ENCODE data around the gene KRTAP13-2. TPM values are rescaled to one million over a fixed set of nuclear protein-coding genes. Genes with fewer than 3 reads are reported as not detected.

KRTAP13-2 gene
- total RNA-seq, 1 donor from 2014 or later, result not detected

GRCh38 chr21:30382201-30382600 lies 10.1 kb upstream of the KRTAP13-2 start:
- Mint-ChIP-seq H3K27ac (ENCODE audit: unreplicated experiment) (no peak overlapping the region), H3K27me3 (ENCODE audit: low read depth) (peaks cover 4% of the 10 kb centered on the region), H3K9me3 (no peaks in the 10 kb centered on the region), H3K4me3 (no peak overlapping the region), H3K36me3 (ENCODE audit: low read depth) (no peaks in the 10 kb centered on the region), H3K4me1 (no peaks in the 10 kb centered on the region)
- DNase-seq (ENCODE audit: low read depth, low spot score), result no peak
- no peak for TF ChIP-seq CTCF (conservative IDR thresholded peaks at IDR 0.05)

GRCh38 chr21:30355906-30356305 lies 16.2 kb downstream of the KRTAP13-2 start:
- Mint-ChIP-seq H3K27me3 (ENCODE audit: low read depth) (no peaks in the 10 kb centered on the region), H3K4me3 (no peak overlapping the region), H3K9me3 (peaks cover 2% of the 10 kb centered on the region), H3K4me1 (peaks cover 4% of the 10 kb centered on the region), H3K36me3 (ENCODE audit: low read depth) (no peaks in the 10 kb centered on the region), H3K27ac (ENCODE audit: unreplicated experiment) (no peak overlapping the region)
- DNase-seq (ENCODE audit: low read depth, low spot score), result no peak
- TF ChIP-seq CTCF (conservative IDR thresholded peaks at IDR 0.05), result no peak

GRCh38 chr21:30354308-30355005 lies 17.6 kb downstream of the KRTAP13-2 start:
- H3K4me3 Mint-ChIP-seq, result no peak overlapping the region
- H3K27ac Mint-ChIP-seq (ENCODE audit: unreplicated experiment), result peak overlapping the region; percentile 89
- H3K27me3 Mint-ChIP-seq (ENCODE audit: low read depth), result no peaks in the 10 kb centered on the region
- H3K36me3 Mint-ChIP-seq (ENCODE audit: low read depth), result no peaks in the 10 kb centered on the region
- DNase-seq (ENCODE audit: low read depth, low spot score), result no peak
- H3K9me3 Mint-ChIP-seq, result peaks cover 2% of the 10 kb centered on the region
- TF ChIP-seq CTCF (conservative IDR thresholded peaks at IDR 0.05), result no peak
- peaks cover 8% of the 10 kb centered on the region for H3K4me1 Mint-ChIP-seq

GRCh38 chr21:30351534-30351933 lies 20.5 kb downstream of the KRTAP13-2 start:
- H3K27me3 Mint-ChIP-seq (ENCODE audit: low read depth), result no peaks in the 10 kb centered on the region
- H3K4me3 Mint-ChIP-seq, result no peak overlapping the region
- TF ChIP-seq CTCF (conservative IDR thresholded peaks at IDR 0.05), result no peak
- H3K4me1 Mint-ChIP-seq, result peaks cover 8% of the 10 kb centered on the region
- no peak for DNase-seq (ENCODE audit: low read depth, low spot score)
- H3K9me3 Mint-ChIP-seq, result peaks cover 2% of the 10 kb centered on the region
- no peak overlapping the region for H3K27ac Mint-ChIP-seq (ENCODE audit: unreplicated experiment)
- no peaks in the 10 kb centered on the region for H3K36me3 Mint-ChIP-seq (ENCODE audit: low read depth)

GRCh38 chr21:30349572-30349971 lies 22.5 kb downstream of the KRTAP13-2 start:
- Mint-ChIP-seq H3K27me3 (ENCODE audit: low read depth) (no peaks in the 10 kb centered on the region), H3K36me3 (ENCODE audit: low read depth) (no peaks in the 10 kb centered on the region), H3K4me3 (no peak overlapping the region), H3K9me3 (peaks cover 8% of the 10 kb centered on the region), H3K4me1 (peaks cover 7% of the 10 kb centered on the region), H3K27ac (ENCODE audit: unreplicated experiment) (no peak overlapping the region)
- DNase-seq (ENCODE audit: low read depth, low spot score), result no peak
- no peak for TF ChIP-seq CTCF (conservative IDR thresholded peaks at IDR 0.05)
